Embryonic facial prominence (tissue), 1 donor: ENCODE data around the gene ERN1.

Experiments
- DNase-seq: peaks from one replicate; pipeline ENCODE4 v3.0.0-alpha.2; 2016; ENCODE audit errors: extremely low spot score

Gene ERN1

DNA sequence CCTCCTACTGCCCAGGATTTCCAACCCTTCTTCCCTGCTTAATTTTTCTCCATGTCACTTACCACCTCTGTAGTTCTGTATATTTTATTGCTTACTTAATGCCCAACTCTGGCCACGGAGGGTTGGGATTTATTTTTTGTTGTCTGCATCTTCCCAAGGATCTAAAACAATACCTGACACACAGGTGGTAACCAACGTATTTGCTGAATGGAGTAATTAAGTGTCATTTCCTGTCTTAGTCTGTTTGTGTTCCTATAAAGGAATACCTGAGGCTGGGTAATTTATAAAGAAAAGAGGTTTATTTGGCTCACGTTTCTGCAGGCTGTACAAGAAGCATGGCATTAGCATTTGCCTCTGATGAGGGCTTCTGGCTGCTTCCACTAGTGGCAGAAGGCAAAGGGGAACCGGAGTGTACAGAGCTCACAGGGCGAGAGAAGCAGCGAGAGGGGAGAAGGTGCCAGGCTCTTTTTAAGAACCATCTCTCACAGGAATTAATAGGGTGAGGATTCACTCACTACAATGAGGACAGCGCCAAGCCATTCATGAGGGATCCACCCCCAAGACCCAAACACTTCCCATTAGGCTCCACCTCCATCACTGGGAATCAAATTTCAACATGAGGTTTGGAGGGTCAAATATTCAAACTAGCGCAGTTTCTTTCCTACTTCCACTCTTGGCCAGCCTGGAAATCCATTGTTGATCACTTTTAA is 44.8 kb downstream of the ERN1 start:
- no peak for DNase-seq

DNA sequence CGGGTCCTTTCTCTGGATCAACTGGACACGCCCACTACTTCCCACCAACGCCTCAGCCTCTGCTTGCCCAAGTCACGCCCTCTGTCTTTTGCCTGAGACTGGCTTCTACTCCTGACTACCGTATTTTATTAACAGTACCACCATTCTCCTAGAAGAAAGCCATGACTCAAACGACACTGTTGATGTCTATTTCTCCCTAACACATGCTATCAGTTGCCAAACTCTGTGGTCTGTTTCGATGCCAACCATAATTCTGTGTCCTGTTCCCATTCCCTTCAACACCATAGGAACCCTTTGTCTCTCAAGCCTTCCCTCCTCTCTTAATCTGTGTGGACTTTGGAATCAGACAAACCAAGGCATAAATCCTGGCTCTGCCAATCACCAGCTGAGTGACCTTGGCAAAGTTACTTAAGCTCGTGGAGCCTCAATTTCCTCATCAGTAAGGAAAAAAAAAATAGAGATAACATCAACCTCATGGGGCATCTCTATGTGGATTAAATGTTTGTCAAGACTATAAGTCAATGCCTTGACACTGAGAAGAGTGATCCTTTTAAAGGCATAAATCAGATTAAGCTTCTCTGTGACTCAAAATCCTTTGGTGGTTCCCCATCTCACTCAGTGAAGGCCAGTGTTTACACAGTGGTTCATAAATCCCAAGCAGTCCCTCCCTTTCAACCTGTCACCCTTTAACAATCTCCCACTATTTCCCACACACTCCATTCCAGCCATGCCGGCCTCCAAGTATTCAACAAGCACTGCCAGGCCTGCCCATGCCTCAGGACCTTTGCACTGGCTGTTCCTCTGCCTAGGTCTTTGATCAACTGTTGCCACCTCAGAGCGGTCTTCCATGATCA is 45.6 kb downstream of the ERN1 start:
- DNase-seq: no peak

DNA sequence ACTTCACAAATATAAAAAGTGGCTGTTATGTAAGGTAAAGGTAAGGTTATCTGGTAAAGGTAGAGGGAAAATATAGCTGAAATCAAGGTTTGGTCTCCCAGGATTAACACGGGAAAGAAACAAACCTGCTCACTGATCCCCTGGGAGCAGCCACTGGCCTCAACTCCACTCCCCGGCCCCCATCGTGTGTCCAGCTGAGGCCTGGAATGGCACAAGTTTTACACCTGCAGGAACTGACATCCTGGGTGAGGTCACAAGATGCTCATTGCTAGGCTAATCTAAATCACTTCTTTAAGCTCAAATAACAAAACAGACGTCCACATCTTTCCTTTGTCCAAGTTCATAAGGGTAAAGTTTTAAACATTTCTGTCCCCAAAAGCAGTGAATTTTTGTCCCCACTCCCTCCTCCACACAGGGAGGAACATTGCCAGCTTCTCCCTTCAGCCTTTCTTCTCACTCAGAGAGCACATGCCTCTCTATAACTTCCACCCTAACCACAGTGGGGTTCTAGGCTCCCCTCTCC is 46.3 kb downstream of the ERN1 start:
- no peak for DNase-seq

DNA sequence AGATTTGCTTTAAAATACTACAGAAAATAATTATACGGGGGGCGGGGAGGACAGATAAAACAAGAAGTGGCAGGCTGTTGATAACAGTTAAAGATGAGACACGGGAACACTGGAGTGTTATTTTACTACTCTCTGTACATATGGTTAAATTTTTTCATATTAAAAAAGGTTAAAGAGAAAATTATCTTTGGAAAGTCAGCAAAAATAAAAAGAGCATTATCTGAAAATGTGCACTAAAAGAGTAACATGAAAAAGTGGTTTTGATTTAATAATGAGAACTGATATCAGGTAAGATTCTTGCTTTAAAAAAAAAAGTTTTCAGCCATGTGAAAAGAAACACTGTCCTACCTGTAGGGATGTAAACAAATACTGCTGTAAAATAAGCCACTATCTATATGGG is 46.9 kb downstream of the ERN1 start:
- DNase-seq: no peak

DNA sequence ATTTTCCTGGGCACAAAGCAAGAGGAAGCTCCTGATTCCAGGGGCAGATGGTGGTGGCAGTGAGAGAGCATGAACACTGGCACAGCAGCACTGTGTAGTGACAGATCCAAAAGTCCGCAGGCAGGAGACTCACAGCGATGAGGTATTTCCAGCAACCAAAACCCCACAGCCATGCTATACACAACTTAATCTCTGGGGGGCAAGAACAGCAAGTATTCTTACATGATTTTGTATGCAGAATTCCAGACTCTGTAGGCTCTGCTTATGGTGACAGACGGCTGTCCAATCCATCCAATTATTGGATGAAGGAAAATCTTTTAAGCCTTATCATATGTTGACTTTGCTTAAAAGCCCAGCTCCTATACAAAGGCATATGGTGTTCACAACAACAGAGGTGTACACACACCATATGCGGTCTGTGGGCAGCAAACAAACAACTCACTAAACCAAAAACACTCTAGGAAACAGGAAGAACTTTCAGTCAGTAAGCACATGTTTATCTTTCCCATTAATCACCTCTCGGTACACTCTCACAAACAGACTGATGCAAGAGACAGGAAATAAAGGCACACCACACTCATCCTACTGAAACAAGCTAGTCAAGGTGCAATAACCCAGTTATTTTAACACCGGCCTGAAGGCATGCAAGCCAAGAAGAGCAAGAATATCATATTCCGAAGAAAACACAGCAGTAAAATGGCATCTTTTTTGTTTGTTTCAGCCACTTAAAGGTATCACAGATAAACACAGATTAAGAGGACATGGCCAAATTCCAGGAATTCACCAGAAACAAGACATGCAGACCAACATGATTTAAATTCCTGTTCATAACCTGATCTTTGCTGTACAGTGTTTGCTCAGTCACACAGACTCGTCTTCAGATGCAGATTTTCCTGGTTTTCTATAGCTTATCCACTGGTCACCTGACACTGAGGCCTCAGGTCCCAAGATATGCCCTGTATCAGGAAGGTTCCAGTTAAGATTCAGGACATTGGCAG is 47.8 kb downstream of the ERN1 start:
- peak; percentile 29 for DNase-seq

DNA sequence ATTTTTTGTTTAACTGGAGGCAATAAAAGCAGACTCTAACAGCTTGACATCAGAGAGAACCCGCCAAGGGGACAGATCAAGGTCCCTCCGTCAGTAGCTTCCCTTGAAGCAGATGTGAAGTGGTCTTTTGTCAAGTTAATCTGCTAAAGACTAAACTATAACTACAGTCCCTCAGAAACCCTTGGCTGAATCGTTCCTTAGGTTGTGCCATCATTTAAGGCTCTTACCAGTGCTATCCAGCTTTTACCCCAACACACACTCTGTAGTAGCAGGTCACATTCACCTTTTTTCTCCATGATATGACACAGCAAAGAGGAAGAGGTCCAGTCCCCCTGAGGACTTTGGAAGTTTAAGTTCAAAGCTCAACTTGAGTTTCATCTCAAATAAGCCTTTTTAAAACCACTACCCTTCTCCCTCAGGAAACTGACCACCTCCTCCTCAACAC is 49.7 kb downstream of the ERN1 start:
- DNase-seq: no peak

DNA sequence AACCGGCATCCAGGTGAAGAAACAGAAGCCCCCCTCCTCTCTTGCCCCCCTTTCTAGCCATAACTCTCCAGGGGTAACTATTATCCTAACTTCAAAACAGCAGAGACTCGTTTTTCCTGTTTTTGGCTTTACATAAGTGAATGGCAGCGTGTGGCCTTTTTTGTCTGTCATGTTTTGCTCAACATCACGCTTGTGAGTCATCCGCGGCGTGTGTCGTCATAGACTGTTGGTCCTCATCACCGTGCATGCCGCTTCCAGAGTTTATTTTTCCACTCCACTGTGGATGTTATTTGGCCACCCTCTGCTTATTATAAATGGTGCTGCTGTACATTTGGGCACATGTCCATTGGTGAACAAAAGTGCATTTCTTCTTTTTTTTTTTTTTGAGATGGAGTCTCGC is 52.6 kb downstream of the ERN1 start:
- peak; percentile 40 for DNase-seq

DNA sequence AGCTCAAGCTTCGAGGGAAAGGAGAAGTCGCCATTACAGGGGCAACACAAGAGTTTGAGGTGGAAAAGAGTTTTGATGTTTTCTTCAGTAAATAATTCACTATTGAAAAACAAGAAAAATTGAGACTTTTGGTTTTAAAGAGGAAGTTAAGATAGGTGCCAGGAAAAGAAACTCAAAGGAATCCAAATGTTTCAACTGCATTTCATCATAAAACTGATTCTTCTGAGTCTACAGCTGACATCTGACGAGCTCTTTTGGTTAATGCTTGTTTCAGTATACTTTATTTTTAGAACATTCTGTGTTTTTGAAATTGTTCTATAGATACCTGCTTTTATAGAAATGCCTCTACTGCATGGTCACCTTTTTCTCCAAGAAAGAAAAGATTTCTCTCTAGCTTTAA is 54.0 kb downstream of the ERN1 start:
- no peak for DNase-seq

DNA sequence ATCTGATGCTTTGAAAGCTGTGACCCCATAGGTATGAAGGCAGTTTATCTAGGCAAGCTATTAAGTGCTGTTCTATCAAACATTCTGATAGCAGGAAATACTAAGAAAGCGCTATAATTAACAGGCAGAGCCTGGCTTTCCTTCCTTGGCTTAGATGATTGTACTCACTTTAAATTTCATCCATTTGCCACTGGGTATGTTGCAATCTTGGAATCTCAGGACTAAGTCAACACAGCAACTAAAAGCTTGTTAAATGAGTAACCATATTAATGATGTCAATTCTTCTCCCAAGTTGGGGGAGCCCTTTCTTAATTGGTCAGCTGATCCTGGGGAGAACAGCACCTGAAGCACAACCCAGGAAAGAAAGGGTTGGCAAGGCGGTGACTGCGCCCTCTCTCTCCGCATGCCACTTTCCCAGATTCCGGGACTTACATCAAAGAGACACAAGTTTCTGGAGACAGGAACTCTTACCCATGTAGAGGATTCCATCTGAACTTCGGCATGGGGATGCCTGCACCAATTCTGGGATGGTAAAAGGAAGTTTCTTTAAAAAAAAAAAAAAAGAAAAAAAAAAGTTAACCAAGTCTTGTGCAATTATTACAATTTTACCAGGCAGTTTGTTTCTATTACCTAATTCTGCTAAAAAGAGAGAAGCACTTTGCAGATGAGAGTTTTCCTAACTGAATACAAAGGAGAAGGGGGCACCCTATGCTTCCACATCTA is 55.1 kb downstream of the ERN1 start:
- DNase-seq: no peak

DNA sequence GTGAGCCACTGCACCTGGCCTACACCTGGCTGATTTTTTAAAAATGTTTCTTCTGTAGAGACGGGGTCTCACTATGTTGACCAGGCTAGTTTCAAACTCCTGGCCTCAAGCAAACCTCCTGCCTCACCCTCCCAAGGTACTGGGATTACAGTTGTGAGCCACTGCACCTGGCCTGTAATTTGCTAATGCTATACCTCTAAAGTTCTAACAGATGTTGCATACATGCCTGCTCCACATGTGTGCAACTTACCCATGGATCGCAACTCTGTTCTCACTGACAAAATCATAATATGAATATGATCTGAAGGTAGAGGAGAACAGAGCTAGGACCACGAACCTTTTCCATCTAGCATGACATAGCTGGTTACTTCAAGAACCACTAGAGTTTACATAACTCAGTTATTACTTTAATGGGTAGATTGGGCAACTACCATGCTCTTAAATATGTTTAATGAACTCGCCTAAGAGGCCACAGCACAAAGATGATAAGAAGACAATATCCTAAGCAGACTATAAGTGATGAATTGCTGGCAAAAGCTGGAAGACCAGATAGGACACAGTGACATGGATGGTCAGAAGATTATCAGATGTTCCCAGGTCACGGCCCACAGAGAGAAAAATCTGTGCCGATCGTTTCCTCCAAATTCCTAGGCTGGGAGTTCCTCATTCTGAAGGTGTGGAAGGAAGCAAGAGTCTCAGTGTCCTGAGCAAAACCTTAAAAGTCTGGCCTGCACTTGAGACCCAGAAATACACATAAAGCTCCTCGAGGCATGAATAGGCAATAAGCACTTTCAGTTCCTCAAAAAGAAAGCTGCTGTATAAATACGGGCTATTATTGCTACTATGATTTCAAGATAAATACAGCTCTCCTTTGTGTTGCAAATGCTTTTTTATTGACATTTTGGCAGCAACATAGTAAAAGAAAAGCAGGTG is 55.9 kb downstream of the ERN1 start:
- DNase-seq: no peak

DNA sequence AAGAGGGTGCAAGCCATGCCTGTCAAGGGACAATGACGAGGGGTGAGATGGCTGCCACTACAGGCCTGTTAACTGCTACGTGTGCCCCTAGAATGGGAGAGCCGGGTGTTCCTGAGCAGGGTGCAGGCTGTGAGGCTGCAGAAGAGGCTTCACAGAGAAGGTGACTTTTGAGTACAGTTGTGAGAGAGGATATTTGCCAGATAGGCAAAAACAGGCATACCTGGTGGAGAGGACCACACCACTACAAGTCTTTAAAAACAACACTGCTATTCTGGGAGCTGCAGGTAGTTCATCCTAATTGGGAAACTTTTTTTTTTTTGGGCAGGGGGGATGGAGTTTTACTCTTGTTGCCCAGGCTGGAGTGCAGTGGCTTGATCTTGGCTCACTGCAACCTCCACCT is 58.8 kb downstream of the ERN1 start:
- no peak for DNase-seq

DNA sequence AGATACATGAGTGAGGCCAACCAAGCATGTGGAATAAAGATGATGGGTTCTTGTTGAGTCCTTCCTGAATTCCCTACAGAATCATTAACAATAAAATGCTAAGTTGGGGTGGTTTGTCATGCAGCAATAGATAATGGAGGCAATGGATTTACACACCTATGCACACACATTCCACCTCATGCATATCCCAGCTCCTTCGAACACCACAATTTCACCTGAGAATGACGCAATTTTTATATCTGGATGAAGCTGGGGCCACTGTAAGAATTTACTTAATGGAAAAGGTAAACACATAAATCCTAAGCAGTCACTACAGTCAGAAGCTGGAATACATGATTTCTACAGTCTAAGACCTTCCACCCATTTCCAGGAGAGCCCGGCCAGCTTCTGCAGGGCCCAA is 59.7 kb downstream of the ERN1 start:
- DNase-seq: no peak

DNA sequence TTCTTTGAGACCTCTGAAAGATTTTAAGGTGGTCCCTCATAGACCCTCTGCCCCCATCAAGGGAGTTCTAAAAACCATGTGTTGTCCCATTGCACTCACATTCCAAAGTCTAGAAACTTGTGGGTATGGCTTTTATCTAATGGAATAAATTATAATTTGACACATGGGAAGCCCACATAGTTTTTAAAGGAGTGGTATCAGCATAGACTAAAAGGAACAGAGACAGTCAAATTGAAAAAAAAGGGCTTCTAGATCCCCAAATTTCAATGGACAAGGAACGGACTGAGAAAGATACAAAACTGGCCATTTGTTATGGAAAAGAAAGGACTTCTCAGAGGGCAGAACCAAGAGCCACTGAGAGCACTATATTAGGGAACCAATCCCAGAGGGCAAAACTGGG is 60.8 kb downstream of the ERN1 start:
- DNase-seq: no peak

DNA sequence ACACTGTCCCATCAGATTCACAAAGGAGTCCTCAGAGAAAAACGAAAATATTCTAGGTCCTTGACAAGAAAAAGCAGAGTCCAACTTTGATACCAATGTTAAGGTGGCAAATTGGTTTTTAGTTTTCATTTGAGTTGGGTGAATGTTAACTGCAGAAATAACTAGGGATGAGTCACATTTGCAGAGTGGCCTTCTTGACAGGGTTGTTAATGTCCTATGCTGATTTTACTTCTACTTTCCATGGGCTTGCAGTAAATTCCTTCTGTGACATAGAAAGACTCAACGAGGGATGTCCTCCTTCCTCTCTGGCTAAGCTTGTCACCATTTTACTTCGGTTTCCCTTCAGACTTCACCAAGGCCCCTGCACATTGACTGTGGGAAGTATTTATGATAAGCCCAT is 62.3 kb downstream of the ERN1 start:
- no peak for DNase-seq

DNA sequence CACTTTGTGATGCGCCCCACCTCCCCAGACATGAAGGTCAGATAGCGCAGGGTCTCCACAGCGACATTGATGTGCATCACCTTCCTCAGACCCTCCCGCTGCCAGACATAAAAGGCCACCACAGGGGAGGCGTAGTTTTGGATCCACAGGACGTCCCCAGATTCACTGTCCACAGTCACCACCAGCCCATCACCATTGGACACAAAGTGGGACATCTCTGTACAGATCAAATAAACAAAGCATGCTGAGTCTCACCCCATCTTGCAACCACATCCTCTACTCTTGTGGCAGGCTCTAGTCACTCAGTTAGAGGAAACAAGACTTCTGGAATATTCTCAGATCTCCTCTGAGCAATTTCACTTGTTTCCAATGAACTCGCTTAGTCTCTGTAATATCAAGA is 63.2 kb downstream of the ERN1 start:
- DNase-seq: no peak

DNA sequence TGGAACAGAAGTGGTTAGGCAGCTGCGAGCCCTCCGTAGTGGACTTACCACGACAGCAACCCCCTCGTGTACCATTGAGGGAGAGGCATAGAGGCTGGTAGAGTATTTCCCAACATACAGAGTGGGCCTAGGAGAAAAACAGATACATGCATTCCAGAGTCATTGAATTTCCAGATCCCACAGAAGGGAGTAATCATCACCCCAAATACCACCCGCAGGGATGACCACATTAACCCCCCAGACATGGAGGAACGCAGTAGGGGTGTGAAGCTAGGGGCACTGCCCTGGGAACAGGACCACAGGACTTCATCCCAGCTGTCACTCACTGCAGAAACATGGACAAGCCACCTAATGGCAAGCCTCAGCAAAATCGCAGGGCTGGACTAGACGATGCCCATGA is 64.8 kb downstream of the ERN1 start:
- no peak for DNase-seq

DNA sequence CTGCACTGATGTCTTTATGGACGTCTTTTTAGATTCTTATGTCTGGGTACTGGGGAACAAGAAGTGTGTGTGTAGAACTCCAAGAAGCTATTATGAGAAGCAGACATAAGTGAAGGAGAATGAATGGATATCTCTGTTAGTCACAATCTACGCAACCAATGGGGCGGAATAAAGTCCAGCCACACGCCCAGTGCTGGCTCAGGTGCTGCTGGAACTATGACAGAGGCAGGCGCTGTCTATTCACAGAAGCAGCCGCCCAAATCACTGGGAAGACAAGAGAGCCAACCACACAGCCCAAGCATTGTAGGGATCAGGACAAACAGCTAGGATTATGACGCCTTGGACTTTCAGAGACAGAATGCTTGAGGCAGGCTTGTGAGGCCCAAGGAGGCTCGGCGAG is 65.6 kb downstream of the ERN1 start:
- no peak for DNase-seq

DNA sequence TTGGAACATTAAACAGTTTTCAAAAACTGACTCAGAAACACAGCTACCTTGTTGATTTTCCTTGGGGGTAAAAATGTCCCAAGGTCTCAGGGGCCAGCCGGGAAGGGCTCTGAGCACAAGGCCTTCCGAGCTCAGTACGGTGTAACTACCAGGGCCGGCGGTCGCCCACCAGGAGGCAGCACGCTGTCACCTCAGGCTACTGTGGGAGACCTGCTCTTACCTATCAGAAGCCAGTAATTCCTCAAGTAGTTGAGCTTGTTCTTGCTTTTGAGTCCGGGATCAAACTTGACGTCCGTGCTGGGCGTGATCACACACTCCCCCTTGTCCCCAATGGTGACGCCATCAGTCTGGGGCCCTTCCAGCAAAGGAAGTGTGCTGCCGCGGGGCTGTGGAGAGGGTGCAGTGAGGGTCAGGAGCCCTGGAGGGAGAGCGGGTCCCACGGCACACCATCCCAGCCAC is 66.1 kb downstream of the ERN1 start:
- DNase-seq: peak; percentile 15

DNA sequence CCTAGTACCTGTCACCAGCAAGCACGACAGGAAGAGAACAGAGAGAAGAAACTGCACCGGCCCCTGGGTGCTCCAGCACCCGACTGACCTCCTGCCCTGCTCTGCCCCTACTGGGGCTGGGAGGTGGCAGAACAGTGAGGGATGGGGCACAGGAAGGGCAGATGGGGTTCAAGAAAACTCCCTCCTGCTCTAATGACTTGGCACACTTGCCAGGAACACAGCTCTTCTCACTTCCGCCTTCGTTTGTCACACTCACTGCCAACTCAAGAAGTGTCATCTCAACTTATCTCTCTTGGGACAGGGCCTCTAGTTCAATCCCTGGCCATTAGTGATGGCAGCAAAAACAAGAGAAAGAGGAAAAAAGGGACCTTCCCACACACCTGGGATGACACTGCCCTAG is 66.9 kb downstream of the ERN1 start:
- no peak for DNase-seq
